Measurements from ENCODE around the gene MRPL42. TPM values are rescaled to one million over a fixed set of nuclear protein-coding genes. Genes with fewer than 3 reads are reported as not detected.

The MRPL42 gene
- total and polyA plus RNA-seq, 10 donors, result 17.9 to 56.8 (median 44.2) TPM

- no peak for TF ChIP-seq POLR2AphosphoS5 (IDR thresholded peaks at IDR 0.05)
- TF ChIP-seq CTCF (IDR thresholded peaks at IDR 0.05 in 8 of 11, conservative IDR thresholded peaks at IDR 0.05 in 3 of 11), result no peak
- TF ChIP-seq POLR2A (IDR thresholded peaks at IDR 0.05), result no peak
- H3K9me3 ChIP-seq, result peaks cover 0 to 5% (median 3%) of the 10 kb centered on the region in 8 donors
- intact Hi-C loops (cut with DNase I; ENCODE audit: low total_unique reads), result loop anchor here (5.0 kb wide), 1 partner anchor 537 kb away; no protein-coding TSS in a partner anchor
Observed at GRCh38 chr12:93565760-93566159, 98.4 kb downstream of the MRPL42 start.

More at GRCh38 chr12:93565760-93566159, 98.4 kb downstream of the MRPL42 start:
- no peak for DNase-seq
- no peak overlapping the region for H3K27ac ChIP-seq
- H3K4me3 ChIP-seq, result no peak overlapping the region
- H3K4me1 ChIP-seq, result peaks cover 0 to 20% (median 10%) of the 10 kb centered on the region in 6 donors
- H3K27me3 ChIP-seq (replicated peaks in 1 of 7), result peaks cover 0 to 22% (median 0%) of the 10 kb centered on the region in 7 donors
- H3K36me3 ChIP-seq, result peaks cover 0 to 11% (median 0%) of the 10 kb centered on the region in 6 donors
- WGBS, 5 donors, result 91 to 98% (median 92%) methylated on average over 3 of the region's 3 CpGs

Small RNA genes within 50 kb of the gene (small RNA-seq; reads per million reads assigned to genes)
- 0 reads per million in 4 donors for gene RF00019

Other genes starting within 250 kb of the MRPL42 start
- 10 to 100 TPM; 36.8 to 59.3 (median 43.9) TPM for gene NUDT4, start 89.6 kb upstream of the MRPL42 start, total RNA-seq
- 10 to 100 TPM; 14.9 to 27.5 (median 22.2) TPM for gene NUDT4, start 89.6 kb upstream of the MRPL42 start, polyA plus RNA-seq
- 10 to 100 TPM; 33.5 to 84.4 (median 60.1) TPM for gene UBE2N, start 25.6 kb upstream of the MRPL42 start, total RNA-seq
- gene UBE2N, start 25.6 kb upstream of the MRPL42 start, polyA plus RNA-seq, result 10 to 100 TPM; 57.1 to 81.8 (median 80.9) TPM
- gene SOCS2, start 105.2 kb downstream of the MRPL42 start, total RNA-seq, result 10 to 100 TPM in 6 of 7 donors, 1 to 10 TPM in 1; 9.7 to 32.3 (median 15.4) TPM
- 10 to 100 TPM in 1 of 3 donors, 1 to 10 TPM in 2; 5.3 to 10.6 (median 7.0) TPM for gene SOCS2, start 105.2 kb downstream of the MRPL42 start, polyA plus RNA-seq
- 10 to 100 TPM; 12.4 to 58.7 (median 27.4) TPM for gene CRADD, start 209.9 kb downstream of the MRPL42 start, total RNA-seq
- 10 to 100 TPM in 1 of 3 donors, 1 to 10 TPM in 2; 5.5 to 15.9 (median 8.9) TPM for gene CRADD, start 209.9 kb downstream of the MRPL42 start, polyA plus RNA-seq